ENCODE results near the gene HRH1. TPM values are rescaled to one million over a fixed set of nuclear protein-coding genes. Genes with fewer than 3 reads are reported as not detected.

The HRH1 gene
- total RNA-seq, 1 donor from 2014 or later: 2.1 TPM

- Histone ChIP-seq H3K27me3 (ENCODE audit: insufficient read depth, low read length) (no peaks in the 10 kb centered on the region), H3K4me2 (ENCODE audit: low read length) (peak overlapping the region; percentile 21), H2AFZ (ENCODE audit: low read depth, low read length) (no peak overlapping the region), H3K9ac (ENCODE audit: low read length) (no peak overlapping the region), H3K4me1 (ENCODE audit: insufficient read depth, low read length) (peaks cover 15% of the 10 kb centered on the region), H3K79me2 (ENCODE audit: insufficient read depth, low read length) (peaks cover 24% of the 10 kb centered on the region), H4K20me1 (ENCODE audit: insufficient read depth, low read length) (peaks cover 23% of the 10 kb centered on the region), H3K9me3 (ENCODE audit: insufficient read depth, low read depth, low read length) (no peaks in the 10 kb centered on the region), H3K36me3 (ENCODE audit: insufficient read depth, low read length) (no peaks in the 10 kb centered on the region), H3K27ac (ENCODE audit: low read depth, low read length) (peak overlapping the region; percentile 23), H3K4me3 (ENCODE audit: insufficient read depth, low read depth, low read length) (no peak overlapping the region)
- H3K4me1 Mint-ChIP-seq (ENCODE audit: low read depth, unreplicated experiment): peaks cover 5% of the 10 kb centered on the region
- no peaks in the 10 kb centered on the region for H3K36me3 Mint-ChIP-seq (ENCODE audit: low read depth, unreplicated experiment)
- H3K27ac Mint-ChIP-seq (ENCODE audit: unreplicated experiment): no peak overlapping the region
- H3K9me3 Mint-ChIP-seq (ENCODE audit: unreplicated experiment): peaks cover 2% of the 10 kb centered on the region
- no peak overlapping the region for H3K4me3 Mint-ChIP-seq (ENCODE audit: unreplicated experiment)
- H3K27me3 Mint-ChIP-seq (ENCODE audit: low read depth, unreplicated experiment): no peaks in the 10 kb centered on the region
- DNase-seq (ENCODE audit: low read depth): no peak
- no peak for FAIRE-seq
- no peak for TF ChIP-seq CTCF (IDR thresholded peaks at IDR 0.05; ENCODE audit: insufficient read depth, low read depth, low read length)
- TF ChIP-seq EZH2 (IDR thresholded peaks at IDR 0.05; ENCODE audit: insufficient read depth, low read length): no peak
Measured at GRCh38 chr3:11246663-11246970, 92.3 kb downstream of the HRH1 start.

- no peak overlapping the region for H3K9ac ChIP-seq (ENCODE audit: low read length)
- no peak overlapping the region for H3K27ac ChIP-seq (ENCODE audit: low read depth, low read length)
- FAIRE-seq (no peak), DNase-seq (ENCODE audit: low read depth) (no peak)
- peaks cover 15% of the 10 kb centered on the region for H3K4me1 ChIP-seq (ENCODE audit: insufficient read depth, low read length)
- H2AFZ ChIP-seq (ENCODE audit: low read depth, low read length): no peak overlapping the region
- no peaks in the 10 kb centered on the region for H3K27me3 ChIP-seq (ENCODE audit: insufficient read depth, low read length)
- no peaks in the 10 kb centered on the region for H3K9me3 ChIP-seq (ENCODE audit: insufficient read depth, low read depth, low read length)
- H3K4me3 ChIP-seq (ENCODE audit: insufficient read depth, low read depth, low read length): no peak overlapping the region
- Mint-ChIP-seq H3K27ac (ENCODE audit: unreplicated experiment) (no peak overlapping the region), H3K36me3 (ENCODE audit: low read depth, unreplicated experiment) (no peaks in the 10 kb centered on the region), H3K4me1 (ENCODE audit: low read depth, unreplicated experiment) (peaks cover 5% of the 10 kb centered on the region), H3K4me3 (ENCODE audit: unreplicated experiment) (no peak overlapping the region), H3K9me3 (ENCODE audit: unreplicated experiment) (peaks cover 2% of the 10 kb centered on the region), H3K27me3 (ENCODE audit: low read depth, unreplicated experiment) (no peaks in the 10 kb centered on the region)
- peaks cover 23% of the 10 kb centered on the region for H4K20me1 ChIP-seq (ENCODE audit: insufficient read depth, low read length)
- H3K36me3 ChIP-seq (ENCODE audit: insufficient read depth, low read length): no peaks in the 10 kb centered on the region
- H3K79me2 ChIP-seq (ENCODE audit: insufficient read depth, low read length): peaks cover 27% of the 10 kb centered on the region
- TF ChIP-seq CTCF (IDR thresholded peaks at IDR 0.05; ENCODE audit: insufficient read depth, low read depth, low read length) (no peak), EZH2 (IDR thresholded peaks at IDR 0.05; ENCODE audit: insufficient read depth, low read length) (no peak)
- H3K4me2 ChIP-seq (ENCODE audit: low read length): no peak overlapping the region
Measured at GRCh38 chr3:11247362-11247761, 93.1 kb downstream of the HRH1 start.

- FAIRE-seq: no peak
- peaks cover 5% of the 10 kb centered on the region for H3K4me1 Mint-ChIP-seq (ENCODE audit: low read depth, unreplicated experiment)
- no peaks in the 10 kb centered on the region for H3K9me3 ChIP-seq (ENCODE audit: insufficient read depth, low read depth, low read length)
- no peak overlapping the region for H2AFZ ChIP-seq (ENCODE audit: low read depth, low read length)
- H3K36me3 Mint-ChIP-seq (ENCODE audit: low read depth, unreplicated experiment): no peaks in the 10 kb centered on the region
- peak; percentile 16 for DNase-seq (ENCODE audit: low read depth)
- H3K27ac Mint-ChIP-seq (ENCODE audit: unreplicated experiment): no peak overlapping the region
- H3K4me2 ChIP-seq (ENCODE audit: low read length): no peak overlapping the region
- H4K20me1 ChIP-seq (ENCODE audit: insufficient read depth, low read length): peaks cover 23% of the 10 kb centered on the region
- peaks cover 2% of the 10 kb centered on the region for H3K9me3 Mint-ChIP-seq (ENCODE audit: unreplicated experiment)
- no peak overlapping the region for H3K4me3 Mint-ChIP-seq (ENCODE audit: unreplicated experiment)
- peaks cover 3% of the 10 kb centered on the region for H3K27me3 Mint-ChIP-seq (ENCODE audit: low read depth, unreplicated experiment)
- H3K4me3 ChIP-seq (ENCODE audit: insufficient read depth, low read depth, low read length): no peak overlapping the region
- peaks cover 27% of the 10 kb centered on the region for H3K79me2 ChIP-seq (ENCODE audit: insufficient read depth, low read length)
- no peak overlapping the region for H3K9ac ChIP-seq (ENCODE audit: low read length)
- peaks cover 15% of the 10 kb centered on the region for H3K4me1 ChIP-seq (ENCODE audit: insufficient read depth, low read length)
- no peaks in the 10 kb centered on the region for H3K36me3 ChIP-seq (ENCODE audit: insufficient read depth, low read length)
- no peak for TF ChIP-seq EZH2 (IDR thresholded peaks at IDR 0.05; ENCODE audit: insufficient read depth, low read length)
- TF ChIP-seq CTCF (IDR thresholded peaks at IDR 0.05; ENCODE audit: insufficient read depth, low read depth, low read length): no peak
- H3K27ac ChIP-seq (ENCODE audit: low read depth, low read length): no peak overlapping the region
- H3K27me3 ChIP-seq (ENCODE audit: insufficient read depth, low read length): no peaks in the 10 kb centered on the region
Measured at GRCh38 chr3:11248596-11248995, 94.3 kb downstream of the HRH1 start.

Measured in astrocyte (in vitro differentiated cells and primary cell).